Coronary artery (tissue), 2 donors: ENCODE results near the gene KLHL36.

Experiments
- DNase-seq: peaks from one replicate; pipeline ENCODE4 v3.0.0-alpha.2; 2017; ENCODE audit warnings: low spot score
- H3K27ac ChIP-seq, 2 donors: fragments of 200-600 bp; sonication (generic); one replicate each; pipeline ENCODE4 v1.5.1; 2016 to 2019
- H3K4me3 ChIP-seq: fragments of 200-600 bp; sonication (generic); 2 replicates; pipeline ENCODE4 v1.5.1; 2016; ENCODE audit warnings: mild to moderate bottlenecking, moderate library complexity
- CTCF ChIP-seq: fragments of 200-600 bp; sonication (generic); IDR thresholded peaks from one replicate; pipeline ENCODE4 v1.5.1; 2019; ENCODE audit warnings: antibody characterized with exemption

KLHL36 gene

DNA sequence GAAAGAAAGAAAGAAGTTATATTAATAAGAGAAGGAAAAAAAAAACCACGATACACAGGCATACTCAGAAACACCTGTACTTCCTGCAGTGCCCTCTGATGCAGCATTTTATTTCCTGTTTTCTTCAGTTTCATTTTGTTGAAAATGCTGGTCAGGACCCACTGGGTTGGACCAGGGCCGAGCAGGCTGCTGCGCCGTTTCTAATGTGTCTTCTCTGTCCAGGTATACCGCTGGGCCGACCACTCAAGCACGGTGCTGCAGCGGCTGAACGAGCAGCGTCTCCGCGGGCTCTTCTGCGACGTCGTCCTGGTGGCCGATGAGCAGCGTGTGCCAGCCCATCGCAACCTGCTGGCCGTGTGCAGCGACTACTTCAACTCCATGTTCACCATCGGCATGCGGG lies 8.3 kb downstream of the KLHL36 start:
- H3K4me3 ChIP-seq: no peak overlapping the region
- no peak for DNase-seq
- no peak overlapping the region for H3K27ac ChIP-seq
- no peak for TF ChIP-seq CTCF

DNA sequence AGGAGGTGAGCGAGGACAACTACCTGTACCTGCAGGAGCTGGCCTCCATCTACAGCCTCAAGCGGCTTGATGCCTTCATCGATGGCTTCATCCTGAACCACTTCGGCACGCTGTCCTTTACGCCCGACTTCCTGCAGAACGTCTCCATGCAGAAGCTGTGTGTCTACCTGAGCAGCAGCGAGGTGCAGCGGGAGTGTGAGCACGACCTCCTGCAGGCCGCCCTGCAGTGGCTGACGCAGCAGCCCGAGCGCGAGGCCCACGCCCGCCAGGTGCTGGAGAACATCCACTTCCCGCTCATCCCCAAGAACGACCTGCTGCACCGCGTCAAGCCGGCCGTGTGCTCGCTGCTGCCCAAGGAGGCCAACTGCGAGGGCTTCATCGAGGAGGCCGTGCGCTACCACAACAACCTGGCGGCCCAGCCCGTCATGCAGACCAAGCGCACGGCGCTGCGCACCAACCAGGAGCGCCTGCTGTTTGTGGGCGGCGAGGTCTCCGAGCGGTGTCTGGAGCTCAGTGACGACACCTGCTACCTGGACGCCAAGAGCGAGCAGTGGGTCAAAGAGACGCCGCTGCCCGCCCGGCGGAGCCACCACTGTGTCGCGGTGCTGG lies 9.0 kb downstream of the KLHL36 start:
- no peak for DNase-seq
- H3K4me3 ChIP-seq: no peak overlapping the region
- TF ChIP-seq CTCF: no peak
- H3K27ac ChIP-seq: no peak overlapping the region

GRCh38 chr16:84658690-84659089 lies 10.4 kb downstream of the KLHL36 start:
- no peak for DNase-seq
- no peak overlapping the region for H3K27ac ChIP-seq
- TF ChIP-seq CTCF: no peak
- no peak overlapping the region for H3K4me3 ChIP-seq

GRCh38 chr16:84659656-84660300 lies 11.5 kb downstream of the KLHL36 start:
- DNase-seq: no peak
- no peak for TF ChIP-seq CTCF
- H3K4me3 ChIP-seq: no peak overlapping the region
- H3K27ac ChIP-seq: no peak overlapping the region

DNA sequence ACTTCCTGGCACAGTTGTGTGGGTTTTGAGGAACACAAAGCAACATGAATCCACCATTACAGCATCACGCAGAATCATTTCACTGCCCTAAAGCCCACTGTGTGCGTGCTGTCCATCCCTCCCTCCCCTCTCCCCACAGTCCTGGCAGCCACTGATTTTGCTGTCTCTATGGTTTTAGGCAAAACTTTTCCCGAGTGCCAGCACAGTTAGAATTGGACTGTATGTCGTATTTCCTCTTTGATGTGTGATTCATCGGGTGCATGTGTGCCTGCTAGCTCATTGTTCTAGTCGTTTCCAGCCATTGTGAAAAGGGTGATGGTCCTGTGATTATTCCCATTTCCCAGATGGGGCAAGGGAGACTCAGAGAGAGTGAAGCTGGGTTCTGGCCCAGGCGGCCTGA lies 12.7 kb downstream of the KLHL36 start:
- Histone ChIP-seq H3K27ac (no peak overlapping the region), H3K4me3 (no peak overlapping the region)
- no peak for DNase-seq
- TF ChIP-seq CTCF: no peak

DNA sequence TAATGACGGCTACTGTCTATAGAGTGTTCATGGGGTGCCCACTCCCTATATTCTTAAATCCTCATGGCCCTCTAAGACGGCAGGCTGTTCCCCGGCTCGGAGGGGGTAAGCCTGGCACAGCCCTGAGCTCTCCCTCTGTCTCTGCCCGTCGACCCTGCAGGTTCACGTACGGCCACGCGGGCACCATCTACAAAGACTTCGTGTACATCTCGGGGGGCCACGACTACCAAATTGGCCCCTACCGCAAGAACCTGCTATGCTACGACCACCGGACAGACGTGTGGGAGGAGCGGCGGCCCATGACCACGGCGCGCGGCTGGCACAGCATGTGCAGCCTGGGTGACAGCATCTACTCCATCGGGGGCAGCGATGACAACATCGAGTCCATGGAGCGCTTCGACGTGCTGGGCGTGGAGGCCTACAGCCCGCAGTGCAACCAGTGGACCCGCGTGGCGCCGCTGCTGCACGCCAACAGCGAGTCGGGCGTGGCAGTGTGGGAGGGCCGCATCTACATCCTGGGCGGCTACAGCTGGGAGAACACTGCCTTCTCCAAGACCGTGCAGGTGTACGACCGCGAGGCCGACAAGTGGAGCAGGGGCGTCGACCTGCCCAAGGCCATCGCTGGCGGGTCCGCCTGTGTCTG lies 13.2 kb downstream of the KLHL36 start:
- no peak for DNase-seq
- Histone ChIP-seq H3K27ac (no peak overlapping the region), H3K4me3 (no peak overlapping the region)
- TF ChIP-seq CTCF: no peak

- no peak for DNase-seq
- no peak overlapping the region for H3K4me3 ChIP-seq
- no peak for TF ChIP-seq CTCF
- no peak overlapping the region for H3K27ac ChIP-seq
Measured at GRCh38 chr16:84662471-84662870, 14.2 kb downstream of the KLHL36 start.
